Hematopoietic multipotent progenitor cell treated with erythropoietin and hydrocortisone succinate and interleukin-3 and kit ligand, for 17 days (in vitro differentiated cells): ENCODE results near the gene KRTAP6-2.

Experiments used
- DNase-seq: peaks from one replicate; pipeline ENCODE4 v3.0.0-alpha.2; 2015; ENCODE audit warnings: low spot score

The KRTAP6-2 gene

DNA sequence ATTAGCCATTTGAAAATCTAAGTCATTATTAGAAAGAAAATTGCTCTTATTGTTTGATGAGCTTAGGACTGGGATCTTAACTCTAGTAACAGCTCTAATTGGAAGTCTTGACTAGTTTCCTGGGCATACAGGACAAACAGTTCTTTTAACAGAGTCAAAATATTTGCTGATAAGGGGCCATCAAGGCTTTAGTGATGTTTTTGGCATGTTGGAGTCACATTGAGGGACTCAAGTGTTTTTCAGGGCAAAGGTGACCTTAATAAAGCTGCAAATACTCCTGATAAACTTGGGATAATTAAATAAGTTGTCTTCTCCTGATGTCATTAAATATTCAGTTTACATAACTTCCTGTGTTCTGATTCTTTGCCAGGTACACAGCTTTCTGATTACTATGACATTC, 31.1 kb downstream of the KRTAP6-2 start:
- DNase-seq = no peak

DNA sequence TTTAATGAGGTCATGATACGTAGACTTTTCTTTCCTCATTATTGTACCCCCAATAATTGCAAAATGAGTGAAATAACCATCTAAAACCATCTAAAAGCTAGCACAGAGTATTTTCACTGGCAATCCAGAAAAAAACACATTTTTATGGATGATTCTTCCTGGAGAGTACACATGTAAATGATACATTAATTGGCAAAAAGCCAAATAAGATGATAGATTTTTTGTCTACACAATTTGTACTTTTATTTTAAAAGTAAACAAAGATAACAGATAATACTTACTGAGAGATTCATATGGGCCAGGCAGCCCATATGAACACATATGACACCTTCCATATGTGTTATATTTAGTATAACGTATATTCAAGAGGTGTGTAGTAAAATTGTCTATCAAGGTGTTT, 35.1 kb downstream of the KRTAP6-2 start:
- DNase-seq = no peak

DNA sequence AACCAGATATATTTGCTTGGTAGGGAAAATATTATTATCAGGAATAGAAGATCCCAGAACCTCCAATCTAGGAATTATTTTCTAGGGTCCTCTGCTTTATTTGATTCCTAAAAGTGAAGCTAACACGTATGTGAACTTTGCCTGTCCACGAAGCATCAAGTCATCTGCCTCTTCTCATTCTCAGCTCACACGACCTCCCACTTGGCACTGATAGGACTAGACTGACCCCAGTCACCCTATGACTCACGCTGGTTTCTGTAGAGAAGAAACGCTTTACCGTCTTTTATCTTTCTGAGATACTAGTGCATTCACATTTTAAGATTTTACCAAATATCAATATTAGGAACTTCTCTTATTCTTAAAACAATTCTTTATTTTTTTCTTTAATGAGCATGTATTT, 35.6 kb downstream of the KRTAP6-2 start:
- no peak for DNase-seq

DNA sequence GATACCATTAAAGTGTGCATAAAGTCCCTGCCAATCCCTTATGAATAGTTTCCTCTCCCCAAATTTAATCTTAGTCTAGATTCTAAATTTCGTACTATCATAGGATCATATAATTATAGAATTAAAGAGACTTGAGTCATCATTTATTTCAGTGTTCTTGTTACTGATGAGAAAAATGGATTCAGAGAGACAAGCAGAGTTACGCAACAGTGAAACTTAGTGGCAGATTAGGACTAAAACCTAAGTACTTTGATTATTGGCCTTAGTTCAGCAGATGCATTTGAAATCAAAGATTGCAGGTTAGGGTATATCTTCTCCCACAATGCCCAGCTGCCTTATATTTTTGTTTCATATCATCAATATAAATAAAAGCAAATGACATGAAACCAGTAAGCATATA, 36.7 kb downstream of the KRTAP6-2 start:
- no peak for DNase-seq

DNA sequence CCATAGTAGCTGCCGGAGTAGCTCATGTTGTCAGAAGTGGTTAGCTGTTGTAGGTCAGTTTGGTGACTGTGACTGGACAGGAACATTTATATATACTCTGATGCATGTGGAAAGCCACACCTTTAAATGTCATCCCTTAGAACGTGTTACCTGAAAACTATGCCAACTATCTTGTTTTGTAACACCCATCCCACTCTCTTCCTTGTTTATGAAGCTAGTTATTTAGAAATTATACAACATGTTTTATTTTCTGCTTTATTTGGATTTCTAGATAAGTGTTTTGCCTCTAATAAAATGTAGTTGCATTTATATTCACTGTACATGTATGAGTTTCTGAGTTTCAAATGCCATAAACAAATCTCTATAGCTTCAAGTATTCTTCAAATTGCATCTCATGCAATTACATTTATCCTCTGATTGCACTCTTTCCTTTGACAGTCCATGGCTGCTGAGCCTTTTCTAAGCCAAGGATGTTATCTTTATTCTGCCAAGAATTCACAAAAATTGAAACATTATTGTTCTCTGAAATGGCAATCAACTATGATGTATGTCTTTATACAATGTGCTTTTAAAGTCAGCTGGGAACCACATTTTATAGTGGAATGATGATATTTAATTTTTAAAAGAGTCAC, 37.3 kb downstream of the KRTAP6-2 start, which contains the start of gene KRTAP19-7:
KRTAP19-7 (minus strand) TSS at position 51 of the 632 bp plus-strand sequence; CDS start at position 26, 25 bp downstream.
- DNase-seq = no peak

DNA sequence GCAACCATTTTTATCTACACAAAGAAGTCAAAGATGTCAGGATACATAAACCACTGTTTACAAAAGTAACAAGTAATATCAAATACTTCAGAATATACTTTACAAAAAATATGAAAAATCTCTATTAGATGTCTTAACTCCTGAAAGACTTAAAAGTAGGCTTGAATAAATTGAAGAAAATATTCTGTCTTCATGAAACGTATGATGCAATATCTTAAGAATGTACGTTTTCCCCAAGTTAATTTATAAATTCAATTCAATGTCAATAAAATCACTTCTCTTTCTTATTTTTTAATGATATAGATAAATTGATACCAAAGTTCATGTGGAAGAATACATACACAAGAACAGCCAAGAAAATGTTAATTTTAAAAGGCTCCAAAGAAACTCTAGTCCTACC, 43.6 kb downstream of the KRTAP6-2 start:
- DNase-seq = no peak

DNA sequence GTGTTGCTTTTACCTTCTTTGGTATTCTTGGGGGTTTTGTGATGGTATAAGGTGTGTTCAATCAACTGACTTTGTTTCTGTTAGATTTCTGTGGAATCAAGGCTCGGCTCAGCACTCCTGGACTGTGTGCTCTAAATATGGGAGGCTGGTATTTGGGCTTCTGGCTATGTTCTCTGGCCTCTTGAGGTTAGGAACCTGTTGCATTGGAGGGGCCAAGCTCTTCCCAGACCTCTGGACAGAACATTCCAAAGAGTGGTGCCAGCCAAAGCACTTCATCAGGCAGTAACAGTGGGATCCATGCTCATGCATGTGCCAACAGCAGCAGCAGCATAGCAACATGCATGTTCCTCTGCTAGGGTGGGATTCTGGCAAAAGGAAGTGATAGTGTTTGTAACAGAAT, 45.9 kb downstream of the KRTAP6-2 start:
- DNase-seq = no peak
